K562 (cell line): Measurements from ENCODE around the gene ACOT13. TPM values are rescaled to one million over a fixed set of nuclear protein-coding genes. Genes with fewer than 3 reads are reported as not detected.

ENCODE experiments used
- ARNT ChIP-seq, 2 experiments: fragments of 450-650 bp; IDR thresholded peaks; 2 replicates each; pipeline ENCODE4 v1.6.1; 2016; ENCODE audit warnings: mild to moderate bottlenecking in 1 of 2
- CCNT2 ChIP-seq: IDR thresholded peaks from 2 replicates; pipeline ENCODE4 v1.6.1; 2011; ENCODE audit warnings: borderline replicate concordance, low read depth, mild to moderate bottlenecking, moderate library complexity, mixed read lengths, low read length; ENCODE audit not compliant: insufficient read length; ENCODE audit errors: extremely low read depth
- CHD4 ChIP-seq: fragments of 200-600 bp; sonication (generic); IDR thresholded peaks from 3 replicates; pipeline ENCODE4 v1.6.1; 2012; ENCODE audit warnings: low read depth, mild to moderate bottlenecking, mixed read lengths, low read length, inconsistent platforms; ENCODE audit not compliant: insufficient read depth, insufficient replicate concordance, poor library complexity, severe bottlenecking
- CREB1 ChIP-seq, 2 experiments: sonication (generic) in 1 of 2; formaldehyde crosslinking in 1 of 2; IDR thresholded peaks; 2 replicates each; pipeline versions ENCODE4 v1.6.1 to v1.8.0; 2012 to 2022; ENCODE audit warnings: inconsistent platforms in 1 of 2, mild to moderate bottlenecking in 1 of 2, missing genetic modification reagents in 1 of 2, moderate library complexity in 1 of 2
- EZH2 ChIP-seq: IDR thresholded peaks from 2 replicates; pipeline ENCODE4 v1.6.1; 2012; ENCODE audit warnings: low read depth, mild to moderate bottlenecking, inconsistent platforms, low read length, borderline replicate concordance
- GABPB2 ChIP-seq: fragments of 250-450 bp; sonication (Bioruptor Pico); conservative IDR thresholded peaks from 2 replicates; pipeline ENCODE4 v1.5.1; 2021; ENCODE audit warnings: mild to moderate bottlenecking
- HNRNPK ChIP-seq: fragments of 200-400 bp; formaldehyde crosslinking; IDR thresholded peaks from one replicate; pipeline ENCODE4 v1.6.1; 2018; ENCODE audit warnings: mild to moderate bottlenecking, low read depth, low read length; ENCODE audit not compliant: poor library complexity, severe bottlenecking
- KDM1A ChIP-seq, 2 experiments: fragments of 450-650 bp; IDR thresholded peaks; 2 replicates each; pipeline ENCODE4 v1.6.1; 2016; ENCODE audit warnings: mild to moderate bottlenecking in 2 of 2
- MAFF ChIP-seq: IDR thresholded peaks from 2 replicates; pipeline ENCODE4 v1.6.1; 2012; ENCODE audit warnings: low read length, improper control_type of control experiment
- MAZ ChIP-seq, 2 experiments: fragments of 450-650 bp in 1 of 2; sonication (generic) in 1 of 2; formaldehyde crosslinking; IDR thresholded peaks in 1 of 2; conservative IDR thresholded peaks in 1 of 2; 2 replicates each; pipeline versions ENCODE4 v1.4.0 to v1.5.0; 2020; ENCODE audit warnings: mild to moderate bottlenecking in 1 of 2, missing genetic modification reagents in 1 of 2
- MYC ChIP-seq, 2 experiments: fragments of 250-450 bp in 1 of 2; sonication (Bioruptor Pico) in 1 of 2; IDR thresholded peaks; 2 replicates each; pipeline versions ENCODE4 v1.5.1 to v1.6.1; 2012 to 2021; ENCODE audit warnings: low read depth in 2 of 2, borderline replicate concordance in 1 of 2, improper control_type of control experiment in 1 of 2, low read length in 1 of 2, mild to moderate bottlenecking in 1 of 2, moderate library complexity in 1 of 2
- NKRF ChIP-seq: fragments of 450-650 bp; IDR thresholded peaks from 2 replicates; pipeline ENCODE4 v1.6.1; 2016; ENCODE audit warnings: borderline replicate concordance
- RFX7 ChIP-seq: fragments of 250-450 bp; sonication (Bioruptor Pico); IDR thresholded peaks from 2 replicates; pipeline ENCODE4 v1.5.1; 2021; ENCODE audit warnings: mild to moderate bottlenecking
- UBTF ChIP-seq, 2 experiments: IDR thresholded peaks; 2 replicates each; pipeline ENCODE4 v1.6.1; 2012; ENCODE audit warnings: improper control_type of control experiment in 2 of 2, low read depth in 2 of 2, low read length in 2 of 2, borderline replicate concordance in 1 of 2
- ZC3H8 ChIP-seq: fragments of 450-650 bp; IDR thresholded peaks from 2 replicates; pipeline ENCODE4 v1.6.1; 2017
- ZNF277 ChIP-seq: fragments of 250-450 bp; sonication (Bioruptor Pico); IDR thresholded peaks from 2 replicates; pipeline ENCODE4 v1.8.0; 2022; ENCODE audit warnings: inconsistent platforms, mild to moderate bottlenecking, moderate library complexity, borderline replicate concordance
- ZNF282 ChIP-seq: sonication (generic); formaldehyde crosslinking; IDR thresholded peaks from 2 replicates; pipeline ENCODE4 v1.8.1; 2023; ENCODE audit warnings: missing genetic modification reagents
- polyA plus RNA-seq, 8 experiments: library from polyadenylated mRNA; depleted of rRNA in 4 of 8; stranded (reverse) in 5 of 8; unstranded in 3 of 8; fragments of >200 nt; fragmentation: Nextera tagmentation in 2 of 8; fragmentation: Illumina TruSeq in 1 of 8; extraction: Ambion mirVana in 2 of 8; extraction: Trizol in 1 of 8; gene quantifications; 2 replicates each; pipeline versions ENCODE4 v1.2.1 to v1.2.3, GENCODE V29; 2011 to 2014; ENCODE audit warnings: inconsistent platforms in 1 of 8, missing spikeins in 1 of 8
- total RNA-seq, 7 experiments: library from RNA; depleted of rRNA in 6 of 7; stranded (reverse); fragments of >200 nt in 6 of 7; fragmentation: Illumina TruSeq in 2 of 7; extraction: Trizol in 2 of 7; gene quantifications; 2 replicates each; pipeline versions ENCODE4 v1.2.1 to v1.2.3, GENCODE V29; 2011 to 2021; ENCODE audit warnings: low replicate concordance in 1 of 7

ACOT13 gene
- total and polyA plus RNA-seq, 9 of the 15 experiments (the other 6 are each of a cell fraction or from before 2014, with no cell fraction given), result 14.1 to 129 (median 65.7) TPM

- TF ChIP-seq ZC3H8 (no peak), CREB1 (IDR thresholded peaks at IDR 0.05) (no peak), CREB1 (CRISPR knock-in tag; IDR thresholded peaks at IDR 0.05) (no peak), MAFF (no peak), ZNF282 (no peak), KDM1A (IDR thresholded peaks at IDR 0.05) (no peak), MYC (IDR thresholded peaks at IDR 0.05; ENCODE audit: low read depth, low read length) (no peak), MYC (CRISPR knock-in tag; IDR thresholded peaks at IDR 0.05; ENCODE audit: borderline replicate concordance, low read depth) (peak; percentile 69; the same call in 1 of the 2 replicates), ARNT (IDR thresholded peaks at IDR 0.05) (no peak), NKRF (peak; percentile 72; the same call in 1 of the 2 replicates), RFX7 (CRISPR knock-in tag) (no peak), EZH2 (no peak), GABPB2 (CRISPR knock-in tag) (no peak), CHD4 (no peak), UBTF (IDR thresholded peaks at IDR 0.05; ENCODE audit: borderline replicate concordance in 1 of 2, low read depth in 2 of 2, low read length in 2 of 2) (peak; percentile 95 to 98), ZNF277 (CRISPR knock-in tag) (no peak), CCNT2 (no peak), MAZ (CRISPR knock-in tag; conservative IDR thresholded peaks at IDR 0.05 in 1 of 2, IDR thresholded peaks at IDR 0.05 in 1 of 2) (peak in 1 of 2 experiments; percentile 4; a peak in 1 of 4 replicates), HNRNPK (no peak)
Observed at GRCh38 chr6:24720131-24720603, 53.3 kb downstream of the ACOT13 start (continued).
